Suprapubic skin (tissue), 4 donors: ENCODE results near the gene CAPN5. TPM values are rescaled to one million over a fixed set of nuclear protein-coding genes. Genes with fewer than 3 reads are reported as not detected.

ENCODE experiments used
- DNase-seq, 2 donors: peaks; one replicate each; pipeline ENCODE4 v3.0.0-alpha.2; 2019; ENCODE audit warnings: low spot score in 2 of 2
- H3K27ac ChIP-seq: fragments of 200-600 bp; sonication (generic); one replicate; pipeline ENCODE4 v1.5.1; 2019
- H3K27me3 ChIP-seq: fragments of 200-600 bp; sonication (generic); one replicate; pipeline ENCODE4 v1.5.1; 2019
- H3K36me3 ChIP-seq: fragments of 200-600 bp; sonication (generic); one replicate; pipeline ENCODE4 v1.5.1; 2019
- H3K4me1 ChIP-seq: fragments of 200-600 bp; sonication (generic); one replicate; pipeline ENCODE4 v1.5.1; 2019
- H3K4me3 ChIP-seq: fragments of 200-600 bp; sonication (generic); one replicate; pipeline ENCODE4 v1.5.1; 2019; ENCODE audit warnings: mild to moderate bottlenecking
- H3K9me3 ChIP-seq: fragments of 200-600 bp; sonication (generic); one replicate; pipeline ENCODE4 v1.5.1; 2019
- EP300 ChIP-seq: sonication (generic); formaldehyde crosslinking; IDR thresholded peaks from one replicate; pipeline ENCODE4 v1.6.1; 2017; ENCODE audit warnings: antibody characterized with exemption
- POLR2A ChIP-seq, 2 donors: fragments of 450-650 bp; IDR thresholded peaks; one replicate each; pipeline ENCODE4 v1.6.1; 2017; ENCODE audit warnings: antibody characterized with exemption in 2 of 2, mild to moderate bottlenecking in 2 of 2, moderate library complexity in 2 of 2
- POLR2AphosphoS5 ChIP-seq, 3 donors: sonication (generic); formaldehyde crosslinking; IDR thresholded peaks; one replicate each; pipeline ENCODE4 v1.6.1; 2017; ENCODE audit warnings: antibody characterized with exemption in 3 of 3
- whole genome bisulfite sequencing: methylation state at CpG from one replicate; pipeline ENCODE4 v1.1.5; 2018; 5-methylcytosine and 5-hydroxymethylcytosine counted together
- total RNA-seq, 4 donors: library from RNA; depleted of rRNA; stranded (reverse); fragments of >200 nt; gene quantifications; one replicate each; pipeline ENCODE4 v1.1.0, GENCODE V29; 2016
- TF ChIP-seq, protein P1 (sequence below), 2 donors: fragments of 200-600 bp in 1 of 2; fragments of 450-650 bp in 1 of 2; sonication (generic) in 1 of 2; IDR thresholded peaks; one replicate each; pipeline ENCODE4 v1.5.1; 2016 to 2019; ENCODE audit warnings: antibody characterized with exemption in 2 of 2, mild to moderate bottlenecking in 1 of 2, moderate library complexity in 1 of 2

CAPN5 gene
- total RNA-seq, 4 donors from 2014 or later = 0.87 to 2.0 (median 1.1) TPM

DNA sequence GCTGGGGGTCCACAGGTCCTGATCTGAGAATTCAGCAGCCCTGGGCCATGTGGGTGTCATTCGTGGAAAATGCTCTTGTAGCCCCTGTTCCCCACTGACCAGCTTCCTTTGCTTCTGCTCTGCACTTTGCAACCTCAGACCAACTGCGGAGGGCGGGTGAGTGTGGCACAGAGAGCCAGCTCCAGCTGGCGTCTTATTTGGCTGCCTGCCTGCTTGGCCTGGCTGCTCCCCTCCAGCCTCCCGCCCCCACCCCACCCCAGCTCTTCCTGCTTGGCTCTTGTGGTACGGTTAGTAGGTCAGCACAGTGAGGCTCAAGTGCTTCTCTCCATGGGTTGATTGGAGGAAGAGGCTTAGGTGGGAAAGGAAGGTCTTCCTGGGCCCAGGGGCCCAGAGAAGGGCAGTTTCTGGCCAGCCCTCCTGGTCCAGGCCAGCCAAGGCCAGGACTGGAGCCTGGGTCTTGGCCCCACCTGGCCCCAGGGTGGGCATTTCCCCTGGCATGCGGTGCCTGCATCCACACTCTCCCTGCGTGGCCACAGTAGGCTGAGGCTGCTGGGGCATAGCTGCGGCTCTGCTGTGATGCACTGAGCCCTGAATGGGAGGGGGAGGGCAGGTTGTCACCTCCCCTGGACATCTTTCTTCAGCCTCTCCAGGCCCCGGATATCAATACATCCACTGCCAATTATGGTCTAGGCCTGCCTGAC is 87.8 kb downstream of the CAPN5 start:
- Histone ChIP-seq H3K9me3 (no peaks in the 10 kb centered on the region), H3K4me1 (peaks cover 14% of the 10 kb centered on the region), H3K27ac (no peak overlapping the region), H3K4me3 (no peak overlapping the region), H3K36me3 (no peaks in the 10 kb centered on the region), H3K27me3 (no peaks in the 10 kb centered on the region)
- no peak for DNase-seq
- 50% methylated on average over 5 of the region's 10 CpGs for WGBS
- TF ChIP-seq, protein P1, sequence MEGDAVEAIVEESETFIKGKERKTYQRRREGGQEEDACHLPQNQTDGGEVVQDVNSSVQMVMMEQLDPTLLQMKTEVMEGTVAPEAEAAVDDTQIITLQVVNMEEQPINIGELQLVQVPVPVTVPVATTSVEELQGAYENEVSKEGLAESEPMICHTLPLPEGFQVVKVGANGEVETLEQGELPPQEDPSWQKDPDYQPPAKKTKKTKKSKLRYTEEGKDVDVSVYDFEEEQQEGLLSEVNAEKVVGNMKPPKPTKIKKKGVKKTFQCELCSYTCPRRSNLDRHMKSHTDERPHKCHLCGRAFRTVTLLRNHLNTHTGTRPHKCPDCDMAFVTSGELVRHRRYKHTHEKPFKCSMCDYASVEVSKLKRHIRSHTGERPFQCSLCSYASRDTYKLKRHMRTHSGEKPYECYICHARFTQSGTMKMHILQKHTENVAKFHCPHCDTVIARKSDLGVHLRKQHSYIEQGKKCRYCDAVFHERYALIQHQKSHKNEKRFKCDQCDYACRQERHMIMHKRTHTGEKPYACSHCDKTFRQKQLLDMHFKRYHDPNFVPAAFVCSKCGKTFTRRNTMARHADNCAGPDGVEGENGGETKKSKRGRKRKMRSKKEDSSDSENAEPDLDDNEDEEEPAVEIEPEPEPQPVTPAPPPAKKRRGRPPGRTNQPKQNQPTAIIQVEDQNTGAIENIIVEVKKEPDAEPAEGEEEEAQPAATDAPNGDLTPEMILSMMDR (IDR thresholded peaks at IDR 0.05) = no peak
- TF ChIP-seq POLR2A (IDR thresholded peaks at IDR 0.05) (no peak), EP300 (no peak), POLR2AphosphoS5 (IDR thresholded peaks at IDR 0.05) (no peak)

DNA sequence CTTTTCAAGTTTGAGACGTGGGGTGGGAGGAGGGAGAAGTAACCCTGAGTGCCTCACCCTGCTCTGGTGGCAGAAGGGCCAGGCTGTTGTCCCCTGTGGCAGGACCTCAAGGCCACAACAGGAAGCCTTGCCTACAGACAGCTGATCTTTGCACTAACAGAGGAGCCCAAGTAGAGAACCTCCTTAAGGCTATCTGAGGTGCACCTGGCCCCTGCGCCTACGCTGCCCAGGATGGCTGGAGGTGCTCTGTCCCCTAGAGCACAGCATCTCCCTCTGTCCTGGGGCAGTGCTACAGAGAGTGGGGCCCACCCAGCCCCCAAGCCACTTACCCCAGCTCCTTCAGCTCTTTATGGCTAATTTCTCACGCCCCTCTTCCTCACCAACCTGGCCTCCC is 88.3 kb downstream of the CAPN5 start:
- WGBS = 88% methylated on average over 4 of the region's 4 CpGs
- Histone ChIP-seq H3K4me1 (peaks cover 14% of the 10 kb centered on the region), H3K27ac (no peak overlapping the region), H3K36me3 (no peaks in the 10 kb centered on the region), H3K9me3 (no peaks in the 10 kb centered on the region), H3K27me3 (no peaks in the 10 kb centered on the region), H3K4me3 (no peak overlapping the region)
- TF ChIP-seq POLR2AphosphoS5 (IDR thresholded peaks at IDR 0.05) = no peak
- no peak for TF ChIP-seq POLR2A (IDR thresholded peaks at IDR 0.05)
- TF ChIP-seq EP300 = no peak
- no peak for DNase-seq

DNA sequence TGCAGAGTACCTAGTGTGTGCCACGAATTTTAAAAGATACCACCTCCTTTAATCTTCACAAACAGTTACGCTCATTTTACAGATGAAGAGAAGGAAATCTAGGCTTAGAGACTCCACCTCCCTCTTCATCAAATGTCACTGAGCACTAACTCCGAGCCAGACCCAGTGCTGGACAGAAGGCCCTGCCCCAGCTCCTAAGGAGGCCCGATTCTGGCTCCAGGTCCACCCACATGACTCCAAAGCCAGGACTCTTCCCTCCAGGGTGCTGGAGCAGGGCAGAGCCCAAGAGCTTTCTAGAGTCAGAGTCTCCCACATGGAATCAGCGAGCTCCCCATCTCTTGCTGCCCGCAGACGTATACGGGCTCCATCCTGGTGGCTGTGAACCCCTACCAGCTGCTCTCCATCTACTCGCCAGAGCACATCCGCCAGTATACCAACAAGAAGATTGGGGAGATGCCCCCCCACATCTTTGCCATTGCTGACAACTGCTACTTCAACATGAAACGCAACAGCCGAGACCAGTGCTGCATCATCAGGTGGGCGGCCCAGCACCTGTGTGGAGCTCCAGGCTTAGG is 88.9 kb downstream of the CAPN5 start:
- H3K4me1 ChIP-seq = peaks cover 14% of the 10 kb centered on the region
- TF ChIP-seq EP300 (no peak), POLR2A (IDR thresholded peaks at IDR 0.05) (no peak), POLR2AphosphoS5 (IDR thresholded peaks at IDR 0.05) (no peak)
- TF ChIP-seq, protein P1 (IDR thresholded peaks at IDR 0.05) = no peak
- no peak overlapping the region for H3K4me3 ChIP-seq
- DNase-seq = no peak
- H3K9me3 ChIP-seq = no peaks in the 10 kb centered on the region
- H3K27me3 ChIP-seq = no peaks in the 10 kb centered on the region
- no peak overlapping the region for H3K27ac ChIP-seq
- H3K36me3 ChIP-seq = no peaks in the 10 kb centered on the region
- WGBS = 87% methylated on average over 9 of the region's 13 CpGs

DNA sequence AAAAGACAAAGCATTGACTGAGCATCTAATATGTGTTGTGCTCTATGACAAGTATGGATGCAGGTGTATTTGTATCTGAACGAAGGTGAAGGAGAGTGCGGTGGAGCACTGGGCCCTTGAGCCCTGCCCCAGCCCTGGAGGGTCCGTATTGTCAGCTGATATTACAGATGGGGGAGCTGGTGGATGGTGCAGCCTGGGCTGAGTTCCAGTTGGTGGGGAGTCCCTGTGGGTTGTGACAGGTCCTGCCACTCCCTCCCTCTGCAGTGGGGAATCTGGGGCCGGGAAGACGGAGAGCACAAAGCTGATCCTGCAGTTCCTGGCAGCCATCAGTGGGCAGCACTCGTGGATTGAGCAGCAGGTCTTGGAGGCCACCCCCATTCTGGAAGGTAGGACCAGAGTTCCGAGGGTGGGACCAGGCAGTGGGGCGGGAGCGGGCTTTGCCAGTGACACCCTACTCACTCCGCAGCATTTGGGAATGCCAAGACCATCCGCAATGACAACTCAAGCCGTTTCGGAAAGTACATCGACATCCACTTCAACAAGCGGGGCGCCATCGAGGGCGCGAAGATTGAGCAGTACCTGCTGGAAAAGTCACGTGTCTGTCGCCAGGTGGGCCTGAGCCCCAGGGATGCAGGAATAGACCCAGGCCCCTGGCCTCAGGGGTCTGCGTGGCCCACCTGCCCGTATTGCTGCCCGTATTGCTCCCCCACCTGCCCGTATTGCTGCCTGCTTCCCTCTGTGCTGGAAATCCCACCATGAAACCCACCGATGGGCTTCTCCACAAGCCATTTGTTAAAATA is 89.8 kb downstream of the CAPN5 start:
- H3K4me3 ChIP-seq = no peak overlapping the region
- DNase-seq = no peak
- no peak overlapping the region for H3K27ac ChIP-seq
- no peaks in the 10 kb centered on the region for H3K36me3 ChIP-seq
- TF ChIP-seq EP300 (no peak), POLR2A (IDR thresholded peaks at IDR 0.05) (no peak), POLR2AphosphoS5 (IDR thresholded peaks at IDR 0.05) (no peak)
- TF ChIP-seq, protein P1 (IDR thresholded peaks at IDR 0.05) = no peak
- 95% methylated on average over 20 of the region's 26 CpGs for WGBS
- no peaks in the 10 kb centered on the region for H3K27me3 ChIP-seq
- H3K4me1 ChIP-seq = peaks cover 14% of the 10 kb centered on the region
- H3K9me3 ChIP-seq = no peaks in the 10 kb centered on the region

DNA sequence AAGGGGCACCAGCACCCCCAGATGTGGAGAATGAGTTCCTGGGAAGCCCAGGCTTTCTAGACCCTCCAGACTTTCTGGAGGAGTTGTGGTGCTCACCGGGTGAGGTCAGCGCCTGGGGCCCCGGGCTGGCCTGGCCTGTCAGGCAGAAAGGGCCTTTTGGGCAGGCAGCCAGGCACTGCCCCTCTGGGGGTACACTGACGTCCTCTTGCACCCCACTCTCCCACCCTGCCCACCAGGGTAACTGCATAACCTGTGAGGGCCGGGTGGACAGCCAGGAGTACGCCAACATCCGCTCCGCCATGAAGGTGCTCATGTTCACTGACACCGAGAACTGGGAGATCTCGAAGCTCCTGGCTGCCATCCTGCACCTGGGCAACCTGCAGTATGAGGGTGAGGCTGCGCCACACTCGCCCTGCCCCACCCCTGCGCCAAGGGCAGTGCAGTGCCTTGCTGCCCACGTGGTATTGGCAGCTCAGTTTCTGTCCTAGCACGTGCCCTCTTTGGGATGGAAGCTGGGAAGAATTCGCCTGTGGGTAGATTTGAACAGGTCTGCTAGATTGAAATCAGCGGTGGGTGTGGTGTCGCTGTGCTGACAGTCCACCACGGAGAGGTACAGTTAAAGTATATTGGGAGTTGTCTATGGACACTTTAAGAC is 91.4 kb downstream of the CAPN5 start:
- H3K27me3 ChIP-seq = peaks cover 3% of the 10 kb centered on the region
- WGBS = 42% methylated on average over 16 of the region's 19 CpGs
- no peaks in the 10 kb centered on the region for H3K36me3 ChIP-seq
- TF ChIP-seq POLR2AphosphoS5 (IDR thresholded peaks at IDR 0.05) (no peak), POLR2A (IDR thresholded peaks at IDR 0.05) (no peak), EP300 (no peak)
- TF ChIP-seq, protein P1 (IDR thresholded peaks at IDR 0.05) = no peak
- peaks cover 14% of the 10 kb centered on the region for H3K4me1 ChIP-seq
- no peak overlapping the region for H3K27ac ChIP-seq
- DNase-seq = no peak
- H3K9me3 ChIP-seq = no peaks in the 10 kb centered on the region
- H3K4me3 ChIP-seq = no peak overlapping the region
